ENCODE data around the gene ATG101. TPM values are rescaled to one million over a fixed set of nuclear protein-coding genes. Genes with fewer than 3 reads are reported as not detected.

ATG101 gene
- total and polyA plus RNA-seq, 8 donors: 7.6 to 105 (median 37.2) TPM

GRCh38 chr12:52086366-52086765, 16.6 kb downstream of the ATG101 start:
- no peak overlapping the region for H3K4me3 ChIP-seq
- peaks cover 0 to 36% (median 0%) of the 10 kb centered on the region in 3 donors for H3K27me3 ChIP-seq
- no peak overlapping the region for H3K27ac ChIP-seq
- TF ChIP-seq POLR2AphosphoS5 (IDR thresholded peaks at IDR 0.05) (no peak), EP300 (IDR thresholded peaks at IDR 0.05) (no peak), POLR2A (IDR thresholded peaks at IDR 0.05) (no peak)
- TF ChIP-seq, protein P1, sequence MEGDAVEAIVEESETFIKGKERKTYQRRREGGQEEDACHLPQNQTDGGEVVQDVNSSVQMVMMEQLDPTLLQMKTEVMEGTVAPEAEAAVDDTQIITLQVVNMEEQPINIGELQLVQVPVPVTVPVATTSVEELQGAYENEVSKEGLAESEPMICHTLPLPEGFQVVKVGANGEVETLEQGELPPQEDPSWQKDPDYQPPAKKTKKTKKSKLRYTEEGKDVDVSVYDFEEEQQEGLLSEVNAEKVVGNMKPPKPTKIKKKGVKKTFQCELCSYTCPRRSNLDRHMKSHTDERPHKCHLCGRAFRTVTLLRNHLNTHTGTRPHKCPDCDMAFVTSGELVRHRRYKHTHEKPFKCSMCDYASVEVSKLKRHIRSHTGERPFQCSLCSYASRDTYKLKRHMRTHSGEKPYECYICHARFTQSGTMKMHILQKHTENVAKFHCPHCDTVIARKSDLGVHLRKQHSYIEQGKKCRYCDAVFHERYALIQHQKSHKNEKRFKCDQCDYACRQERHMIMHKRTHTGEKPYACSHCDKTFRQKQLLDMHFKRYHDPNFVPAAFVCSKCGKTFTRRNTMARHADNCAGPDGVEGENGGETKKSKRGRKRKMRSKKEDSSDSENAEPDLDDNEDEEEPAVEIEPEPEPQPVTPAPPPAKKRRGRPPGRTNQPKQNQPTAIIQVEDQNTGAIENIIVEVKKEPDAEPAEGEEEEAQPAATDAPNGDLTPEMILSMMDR (IDR thresholded peaks at IDR 0.05): no peak
- no peaks in the 10 kb centered on the region for H3K9me3 ChIP-seq
- intact Hi-C loops (cut with DNase I; ENCODE audit: low total_unique reads): no loop called here
- H3K36me3 ChIP-seq: no peaks in the 10 kb centered on the region
- no peak for DNase-seq
- 27 to 37% (median 34%) methylated on average over 8 to 9 of the region's 9 CpGs for WGBS, 5 donors
- peaks cover 9 to 22% (median 17%) of the 10 kb centered on the region in 4 donors for H3K4me1 ChIP-seq

DNA sequence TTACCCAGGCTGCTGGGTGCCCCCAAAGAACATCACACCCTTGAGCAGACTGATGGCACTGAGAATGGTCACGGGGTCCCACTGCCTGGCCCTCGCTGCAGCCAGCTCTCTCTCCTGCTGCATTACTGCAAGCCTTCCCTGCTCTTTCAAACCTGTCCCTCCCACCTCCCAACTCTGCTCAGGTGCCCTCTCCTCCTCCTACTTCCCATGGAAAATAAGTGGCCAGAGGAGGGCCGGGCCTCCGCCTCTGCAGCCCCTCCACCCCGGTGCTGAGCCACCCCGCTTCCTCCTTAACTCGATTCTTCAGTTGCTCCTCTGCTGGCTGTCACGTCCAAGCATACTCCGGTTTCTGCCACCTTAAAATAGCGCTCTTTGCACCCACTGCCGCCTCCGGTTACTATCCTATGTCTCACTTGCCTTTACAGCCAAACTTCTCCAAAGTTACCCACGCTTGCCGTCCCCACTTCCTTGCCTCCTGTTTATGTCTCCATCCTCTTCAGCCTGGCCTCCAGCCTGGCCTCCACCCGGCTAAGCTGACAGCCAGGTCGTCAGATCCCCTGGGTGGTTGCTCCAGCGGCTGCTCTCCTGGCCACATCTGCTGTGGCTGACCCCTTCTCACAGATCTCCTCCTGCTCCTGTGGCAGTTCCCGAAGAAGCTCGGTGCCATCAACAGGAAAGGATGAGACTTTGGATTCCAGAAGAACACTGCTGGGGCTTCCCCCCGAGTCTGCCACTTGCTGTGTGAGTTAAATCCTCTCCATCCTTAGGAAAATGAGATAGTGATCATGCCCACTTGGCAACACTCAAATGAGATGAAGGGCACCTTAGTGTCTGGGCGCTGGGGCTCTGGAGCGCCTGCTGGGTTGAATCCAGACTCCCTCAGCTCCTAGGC, 17.4 kb downstream of the ATG101 start:
- no peak for DNase-seq
- WGBS, 5 donors: 79 to 85% (median 84%) methylated on average over 22 of the region's 22 CpGs

GRCh38 chr12:52087961-52088820, 18.4 kb downstream of the ATG101 start:
- Histone ChIP-seq H3K27ac (no peak overlapping the region), H3K27me3 (peaks cover 0 to 36% (median 0%) of the 10 kb centered on the region in 3 donors), H3K9me3 (no peaks in the 10 kb centered on the region), H3K4me3 (no peak overlapping the region), H3K36me3 (no peaks in the 10 kb centered on the region), H3K4me1 (peaks cover 2 to 11% (median 5%) of the 10 kb centered on the region in 4 donors)
- 82 to 87% (median 84%) methylated on average over 19 to 20 of the region's 20 CpGs for WGBS, 5 donors
- TF ChIP-seq EP300 (IDR thresholded peaks at IDR 0.05) (no peak), POLR2A (IDR thresholded peaks at IDR 0.05) (no peak), POLR2AphosphoS5 (IDR thresholded peaks at IDR 0.05) (no peak)
- TF ChIP-seq, protein P1 (IDR thresholded peaks at IDR 0.05): no peak
- DNase-seq: no peak
- intact Hi-C loops (cut with DNase I; ENCODE audit: low total_unique reads): no loop called here

More for the DNA sequence above, 17.4 kb downstream of the ATG101 start:
- Histone ChIP-seq H3K36me3 (no peaks in the 10 kb centered on the region), H3K27ac (no peak overlapping the region), H3K27me3 (peaks cover 0 to 36% (median 0%) of the 10 kb centered on the region in 3 donors), H3K4me1 (peaks cover 4 to 17% (median 11%) of the 10 kb centered on the region in 4 donors), H3K9me3 (no peaks in the 10 kb centered on the region), H3K4me3 (no peak overlapping the region)
- TF ChIP-seq POLR2AphosphoS5 (IDR thresholded peaks at IDR 0.05): no peak
- TF ChIP-seq POLR2A (IDR thresholded peaks at IDR 0.05): no peak
- TF ChIP-seq, protein P1 (IDR thresholded peaks at IDR 0.05): no peak
- no peak for TF ChIP-seq EP300 (IDR thresholded peaks at IDR 0.05)
- intact Hi-C loops (cut with DNase I; ENCODE audit: low total_unique reads): no loop called here

- TF ChIP-seq EP300 (IDR thresholded peaks at IDR 0.05): no peak
- TF ChIP-seq, protein P1 (IDR thresholded peaks at IDR 0.05): no peak
- TF ChIP-seq POLR2A (IDR thresholded peaks at IDR 0.05): no peak
- TF ChIP-seq POLR2AphosphoS5 (IDR thresholded peaks at IDR 0.05): no peak
- Histone ChIP-seq H3K27ac (no peak overlapping the region), H3K4me1 (peaks cover 0 to 15% (median 5%) of the 10 kb centered on the region in 4 donors), H3K9me3 (no peaks in the 10 kb centered on the region), H3K4me3 (no peak overlapping the region), H3K27me3 (peaks cover 0 to 39% (median 0%) of the 10 kb centered on the region in 3 donors), H3K36me3 (no peaks in the 10 kb centered on the region)
- intact Hi-C loops (cut with DNase I; ENCODE audit: low total_unique reads): no loop called here
- 87 to 96% (median 94%) methylated on average over 11 of the region's 11 CpGs for WGBS, 5 donors
- no peak for DNase-seq
Measured at GRCh38 chr12:52089491-52089890, 19.7 kb downstream of the ATG101 start.
